Caco-2 (cell line): ENCODE measurements around the gene NIPAL3. TPM values are rescaled to one million over a fixed set of nuclear protein-coding genes. Genes with fewer than 3 reads are reported as not detected.

Experiments
- BruUV-seq: library from RNA; stranded (reverse); fragments of 400-500 nt; replicated peaks from 2 replicates; lab custom pipeline; 2021; lab: Mats Ljungman, UMichigan
- CTCF ChIA-PET: fragments of 300-600 bp; sonication (Branson Sonifier 250); formaldehyde crosslinking; loops from one replicate; lab custom pipeline; 2022; ENCODE audit warnings: antibody characterized with exemption; lab: Charles Lee
- POLR2A ChIA-PET: fragments of 300-600 bp; sonication (Branson Sonifier 250); formaldehyde crosslinking; loops from one replicate; lab custom pipeline; 2022; ENCODE audit warnings: antibody characterized with exemption; lab: Charles Lee
- DNase-seq, 2 experiments: peaks; one replicate each; pipeline versions ENCODE4 v3.0.0 to v3.0.0-alpha.2; 2020 to 2022
- H3K27me3 ChIP-seq: replicated peaks from 2 replicates; pipeline ENCODE4 v1.6.0; 2011; ENCODE audit warnings: low read length; ENCODE audit not compliant: control insufficient read depth, insufficient read depth
- H3K36me3 ChIP-seq: 2 replicates; pipeline ENCODE4 v1.5.1; 2011; ENCODE audit warnings: low read length; ENCODE audit not compliant: control insufficient read depth, insufficient read depth
- H3K4me1 ChIP-seq: fragments of 250-450 bp; sonication (Bioruptor Pico); 2 replicates; pipeline ENCODE4 v1.5.1; 2020; ENCODE audit warnings: mild to moderate bottlenecking
- H3K4me3 ChIP-seq: 2 replicates; pipeline ENCODE4 v1.5.1; 2011; ENCODE audit warnings: low read depth, mild to moderate bottlenecking, control low read depth, low read length
- H3K9me3 ChIP-seq: fragments of 250-450 bp; sonication (Bioruptor Pico); 2 replicates; pipeline ENCODE4 v1.5.1; 2020; ENCODE audit warnings: mild to moderate bottlenecking, moderate library complexity
- H3K27ac Mint-ChIP-seq: one replicate; pipeline ENCODE4 v1.8.0; 2022; ENCODE audit warnings: mixed read lengths; ENCODE audit not compliant: unreplicated experiment
- H3K27me3 Mint-ChIP-seq: one replicate; pipeline ENCODE4 v1.8.0; 2022; ENCODE audit warnings: mixed read lengths; ENCODE audit not compliant: insufficient read depth, unreplicated experiment
- H3K36me3 Mint-ChIP-seq: one replicate; pipeline ENCODE4 v1.8.0; 2022; ENCODE audit warnings: mild to moderate bottlenecking, mixed read lengths; ENCODE audit not compliant: insufficient read depth, unreplicated experiment
- H3K4me1 Mint-ChIP-seq: one replicate; pipeline ENCODE4 v1.8.0; 2022; ENCODE audit warnings: low read depth, mixed read lengths; ENCODE audit not compliant: unreplicated experiment
- H3K4me3 Mint-ChIP-seq: one replicate; pipeline ENCODE4 v1.8.0; 2022; ENCODE audit warnings: mild to moderate bottlenecking, moderate library complexity, mixed read lengths; ENCODE audit not compliant: unreplicated experiment
- H3K9me3 Mint-ChIP-seq: one replicate; pipeline ENCODE4 v1.8.0; 2022; ENCODE audit warnings: mixed read lengths; ENCODE audit not compliant: unreplicated experiment
- intact Hi-C: fragments of 100-400 bp; cut with micrococcal nuclease; formaldehyde crosslinking; loops from one replicate; pipeline ENCODE4 v1.10.0; 2022; ENCODE audit not compliant: unreplicated experiment
- total RNA-seq: library from RNA; stranded (reverse); gene quantifications from 2 replicates; pipeline ENCODE4 v1.2.3, GENCODE V29; 2022
- TF ChIP-seq, protein P1 (sequence below), 2 experiments: fragments of 200-600 bp in 1 of 2; IDR thresholded peaks; 1 replicate in 1 of 2; 2 replicates in 1 of 2; pipeline versions ENCODE4 v1.5.1 to v1.8.0; 2011 to 2022; ENCODE audit warnings: antibody characterized with exemption in 1 of 2, control low read depth in 1 of 2, inconsistent platforms in 1 of 2, low read depth in 1 of 2, low read length in 1 of 2, mild to moderate bottlenecking in 1 of 2, moderate library complexity in 1 of 2; ENCODE audit not compliant: insufficient read depth in 1 of 2, severe bottlenecking in 1 of 2, unreplicated experiment in 1 of 2

Gene NIPAL3
- total RNA-seq, 1 experiment from 2014 or later, result 9.2 TPM

DNA sequence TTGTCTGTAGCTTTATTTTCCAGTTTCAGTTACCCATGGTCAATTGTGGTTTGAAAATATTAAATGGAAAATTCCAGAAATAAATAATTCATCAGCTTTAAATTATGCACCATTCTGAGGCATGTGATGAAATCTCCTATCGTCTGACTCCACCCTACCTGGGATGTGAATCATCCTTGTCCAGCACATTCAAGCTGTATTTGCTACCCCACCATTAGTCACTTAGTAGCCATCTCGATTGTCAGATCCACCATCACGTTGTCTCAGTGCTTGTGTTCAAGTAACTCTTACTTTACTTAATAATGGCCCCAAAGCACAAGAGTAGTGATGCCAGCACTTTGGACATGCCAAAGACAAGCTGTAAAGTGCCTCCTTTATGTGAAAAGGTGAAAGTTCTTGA, 6.1 kb upstream of the NIPAL3 start:
- Mint-ChIP-seq H3K4me1 (peaks cover 6% of the 10 kb centered on the region), H3K27ac (no peak overlapping the region), H3K27me3 (no peaks in the 10 kb centered on the region), H3K36me3 (no peaks in the 10 kb centered on the region), H3K4me3 (no peak overlapping the region), H3K9me3 (no peaks in the 10 kb centered on the region)
- no TSS peak for BruUV-seq
- Histone ChIP-seq H3K36me3 (no peaks in the 10 kb centered on the region), H3K27me3 (no peaks in the 10 kb centered on the region), H3K4me1 (no peaks in the 10 kb centered on the region), H3K4me3 (no peak overlapping the region), H3K9me3 (no peaks in the 10 kb centered on the region)
- POLR2A ChIA-PET, result interaction anchor here (0.6 kb wide), 1 partner anchor 259 kb away, joined by 3 read pairs; no protein-coding TSS in a partner anchor
- DNase-seq, result no peak
- CTCF ChIA-PET, result no interaction called here
- TF ChIP-seq, protein P1, sequence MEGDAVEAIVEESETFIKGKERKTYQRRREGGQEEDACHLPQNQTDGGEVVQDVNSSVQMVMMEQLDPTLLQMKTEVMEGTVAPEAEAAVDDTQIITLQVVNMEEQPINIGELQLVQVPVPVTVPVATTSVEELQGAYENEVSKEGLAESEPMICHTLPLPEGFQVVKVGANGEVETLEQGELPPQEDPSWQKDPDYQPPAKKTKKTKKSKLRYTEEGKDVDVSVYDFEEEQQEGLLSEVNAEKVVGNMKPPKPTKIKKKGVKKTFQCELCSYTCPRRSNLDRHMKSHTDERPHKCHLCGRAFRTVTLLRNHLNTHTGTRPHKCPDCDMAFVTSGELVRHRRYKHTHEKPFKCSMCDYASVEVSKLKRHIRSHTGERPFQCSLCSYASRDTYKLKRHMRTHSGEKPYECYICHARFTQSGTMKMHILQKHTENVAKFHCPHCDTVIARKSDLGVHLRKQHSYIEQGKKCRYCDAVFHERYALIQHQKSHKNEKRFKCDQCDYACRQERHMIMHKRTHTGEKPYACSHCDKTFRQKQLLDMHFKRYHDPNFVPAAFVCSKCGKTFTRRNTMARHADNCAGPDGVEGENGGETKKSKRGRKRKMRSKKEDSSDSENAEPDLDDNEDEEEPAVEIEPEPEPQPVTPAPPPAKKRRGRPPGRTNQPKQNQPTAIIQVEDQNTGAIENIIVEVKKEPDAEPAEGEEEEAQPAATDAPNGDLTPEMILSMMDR (IDR thresholded peaks at IDR 0.05; ENCODE audit: insufficient read depth in 1 of 2, low read depth in 1 of 2, low read length in 1 of 2, severe bottlenecking in 1 of 2, unreplicated experiment in 1 of 2), result no peak
- intact Hi-C loops, result no loop called here

DNA sequence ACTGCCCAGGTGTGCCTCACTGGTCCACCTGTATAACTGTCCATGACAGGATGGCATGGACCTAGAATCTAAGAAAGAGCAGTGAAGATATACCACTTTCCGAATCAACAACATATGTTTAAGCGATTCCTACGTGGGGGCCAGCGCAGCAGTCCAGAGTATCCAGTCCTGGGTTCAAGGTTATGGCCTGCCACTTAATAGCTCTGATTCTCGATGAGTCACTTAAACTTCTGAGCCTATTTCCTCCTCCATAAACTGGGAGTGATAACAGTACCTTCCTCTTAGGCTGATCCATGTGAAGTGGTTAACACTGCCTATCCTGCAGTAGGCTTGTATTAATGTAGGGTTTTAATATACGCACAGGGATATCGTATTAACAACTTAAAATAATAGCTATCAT, 4.9 kb upstream of the NIPAL3 start:
- CTCF ChIA-PET, result no interaction called here
- Mint-ChIP-seq H3K27ac (no peak overlapping the region), H3K27me3 (no peaks in the 10 kb centered on the region), H3K36me3 (peaks cover 11% of the 10 kb centered on the region), H3K4me1 (peaks cover 14% of the 10 kb centered on the region), H3K9me3 (no peaks in the 10 kb centered on the region), H3K4me3 (no peak overlapping the region)
- peaks cover 5% of the 10 kb centered on the region; the same call in 1 of the 2 replicates for H3K4me1 ChIP-seq
- no peak for DNase-seq
- POLR2A ChIA-PET, result no interaction called here
- intact Hi-C loops, result no loop called here
- TF ChIP-seq, protein P1 (IDR thresholded peaks at IDR 0.05; ENCODE audit: insufficient read depth in 1 of 2, low read depth in 1 of 2, low read length in 1 of 2, severe bottlenecking in 1 of 2, unreplicated experiment in 1 of 2), result no peak
- H3K27me3 ChIP-seq, result no peaks in the 10 kb centered on the region
- H3K4me3 ChIP-seq, result no peak overlapping the region
- H3K36me3 ChIP-seq, result no peaks in the 10 kb centered on the region
- no TSS peak for BruUV-seq
- no peaks in the 10 kb centered on the region for H3K9me3 ChIP-seq

DNA sequence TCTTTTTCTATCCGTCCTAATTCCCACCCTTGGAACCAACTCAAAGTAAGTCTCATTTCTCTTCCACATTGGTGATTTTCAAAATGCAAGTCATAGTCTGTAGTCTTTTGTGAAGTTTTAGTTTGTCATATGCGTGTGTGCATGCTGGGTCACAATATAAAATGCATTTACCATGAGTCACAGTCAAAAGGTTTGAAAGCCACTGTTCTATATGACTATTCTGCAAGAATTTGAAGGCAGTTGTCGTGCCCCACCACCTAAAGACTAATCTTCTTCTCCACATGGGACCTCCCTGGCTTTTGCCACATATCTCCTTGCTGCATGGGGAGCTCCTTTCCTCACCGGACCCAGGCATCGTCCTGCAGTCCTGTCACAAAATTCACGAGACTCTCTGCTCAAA, 3.6 kb upstream of the NIPAL3 start:
- no peak overlapping the region for H3K4me3 Mint-ChIP-seq

More for the DNA sequence above, 3.6 kb upstream of the NIPAL3 start:
- POLR2A ChIA-PET, result no interaction called here
- no peaks in the 10 kb centered on the region for H3K36me3 ChIP-seq
- peaks cover 10% of the 10 kb centered on the region for H3K4me1 ChIP-seq
- no peaks in the 10 kb centered on the region for H3K27me3 ChIP-seq
- Mint-ChIP-seq H3K36me3 (peaks cover 16% of the 10 kb centered on the region), H3K4me1 (peaks cover 16% of the 10 kb centered on the region), H3K9me3 (no peaks in the 10 kb centered on the region), H3K27me3 (no peaks in the 10 kb centered on the region), H3K27ac (no peak overlapping the region)
- no peaks in the 10 kb centered on the region for H3K9me3 ChIP-seq
- no peak overlapping the region for H3K4me3 ChIP-seq
- CTCF ChIA-PET, result no interaction called here
- intact Hi-C loops, result no loop called here
- no peak for DNase-seq
- TF ChIP-seq, protein P1 (IDR thresholded peaks at IDR 0.05; ENCODE audit: insufficient read depth in 1 of 2, low read depth in 1 of 2, low read length in 1 of 2, severe bottlenecking in 1 of 2, unreplicated experiment in 1 of 2), result no peak
- no TSS peak for BruUV-seq
